NCI-H446 (cell line): ENCODE results near the gene CAMKMT.

Experiments used
- DNase-seq, 2 experiments: peaks; one replicate each; lab custom pipeline; 2025; lab: John Stamatoyannopoulos, UW

CAMKMT gene

DNA sequence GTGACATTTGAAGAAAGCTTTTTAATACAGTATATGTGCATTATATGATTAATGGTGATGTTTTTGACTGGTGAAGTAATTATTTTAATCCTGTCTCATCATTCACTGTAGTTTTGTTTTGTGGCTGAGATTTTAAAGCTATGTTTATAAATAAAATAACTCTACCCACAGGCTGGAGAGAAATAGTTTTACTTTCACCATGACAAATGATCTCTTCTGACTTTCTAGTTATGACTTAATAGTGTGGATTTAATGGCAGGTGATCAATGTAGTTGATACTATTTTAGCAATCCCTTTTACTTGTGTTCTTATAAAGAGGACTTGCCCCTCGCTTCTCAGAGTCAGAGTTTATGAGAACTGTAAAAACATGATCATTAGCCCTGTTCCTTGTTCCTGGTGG, 290.2 kb downstream of the CAMKMT start:
- no peak for DNase-seq

DNA sequence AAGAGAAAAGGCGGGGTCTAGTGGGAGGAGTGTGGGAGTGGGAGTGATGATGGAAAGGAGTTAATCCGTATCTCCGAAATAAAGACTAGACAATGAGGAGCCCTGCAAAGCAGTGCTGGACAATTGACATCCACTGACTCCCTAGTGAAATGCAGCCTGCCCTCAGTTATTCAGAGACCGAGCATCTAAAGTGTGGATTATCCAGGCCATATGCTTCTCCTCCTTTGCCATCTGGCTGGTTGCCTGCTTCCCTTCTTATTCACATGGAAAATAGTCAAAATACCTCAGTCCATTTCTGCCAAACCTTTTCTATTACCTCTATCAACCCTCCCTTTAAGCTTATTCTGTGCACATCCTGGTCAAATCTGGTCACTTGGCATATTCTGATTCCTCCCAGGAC, 291.0 kb downstream of the CAMKMT start:
- peak; percentile 2 to 47 for DNase-seq

DNA sequence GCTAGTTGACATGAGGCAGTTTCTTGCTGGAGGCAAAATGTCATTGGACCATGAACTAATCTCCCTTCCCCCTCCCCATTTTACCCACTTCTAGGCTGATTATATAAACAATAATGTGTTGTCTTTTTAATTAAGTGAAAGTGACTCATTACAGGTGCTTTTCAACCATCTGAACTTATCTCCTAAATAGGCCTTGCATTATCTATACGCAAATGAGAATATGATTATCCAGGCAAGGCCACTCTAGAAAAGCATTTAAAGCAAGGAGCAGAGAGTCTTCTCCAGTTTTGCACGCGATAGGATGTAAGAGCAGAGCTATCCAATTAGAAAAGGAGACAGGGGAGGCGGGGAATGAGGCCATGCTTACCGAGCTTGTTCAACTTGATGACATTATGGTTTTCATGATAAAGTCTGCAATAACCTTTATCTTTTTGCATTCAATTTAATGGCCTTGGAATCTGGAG, 293.7 kb downstream of the CAMKMT start:
- no peak for DNase-seq

DNA sequence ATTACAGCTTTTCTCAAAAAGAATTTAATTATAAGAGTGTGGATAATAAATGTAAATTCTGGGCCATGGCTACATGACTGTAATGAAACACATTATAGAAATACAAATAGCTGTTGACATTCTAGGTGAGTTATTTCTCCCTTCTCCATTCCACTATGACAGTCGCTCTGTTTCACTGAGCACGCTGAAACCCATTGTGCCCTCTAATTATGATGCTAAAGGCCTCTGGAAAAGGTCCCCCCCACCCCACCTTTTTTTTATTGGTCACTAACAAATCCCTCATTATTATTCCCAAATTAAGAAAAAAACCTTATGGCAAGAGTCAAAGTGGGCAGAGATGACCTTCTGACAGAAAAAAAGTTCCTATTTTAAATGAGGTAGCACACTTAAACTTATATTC, 294.7 kb downstream of the CAMKMT start:
- no peak for DNase-seq

DNA sequence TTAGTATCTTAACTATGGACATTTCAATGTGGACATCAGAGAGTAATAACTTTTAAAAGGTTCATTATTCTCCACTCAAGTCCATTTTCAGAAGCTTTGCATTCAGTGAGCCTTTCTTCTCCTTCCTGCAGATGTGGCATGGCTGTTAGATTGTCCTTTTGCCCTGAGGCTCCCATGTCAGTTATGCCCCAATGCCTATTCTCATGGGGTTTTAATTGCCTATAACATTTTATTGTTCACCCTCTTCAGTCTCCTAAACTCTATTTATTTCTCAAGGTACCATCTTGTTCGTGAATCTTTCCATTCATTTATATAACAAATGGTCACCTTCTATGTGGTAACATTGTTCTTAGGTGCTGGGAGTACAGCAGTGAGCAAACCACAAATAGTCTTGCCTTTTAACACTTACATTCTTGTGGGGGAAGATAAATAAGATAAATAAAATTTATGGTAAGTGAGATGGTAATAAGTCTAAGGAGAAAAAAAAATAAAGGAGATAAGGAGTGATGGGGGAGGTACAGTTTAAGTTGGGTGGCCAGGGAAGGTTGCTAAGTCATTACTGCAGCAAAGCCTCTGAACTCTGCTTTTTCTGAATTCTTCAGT, 301.8 kb downstream of the CAMKMT start:
- no peak for DNase-seq

DNA sequence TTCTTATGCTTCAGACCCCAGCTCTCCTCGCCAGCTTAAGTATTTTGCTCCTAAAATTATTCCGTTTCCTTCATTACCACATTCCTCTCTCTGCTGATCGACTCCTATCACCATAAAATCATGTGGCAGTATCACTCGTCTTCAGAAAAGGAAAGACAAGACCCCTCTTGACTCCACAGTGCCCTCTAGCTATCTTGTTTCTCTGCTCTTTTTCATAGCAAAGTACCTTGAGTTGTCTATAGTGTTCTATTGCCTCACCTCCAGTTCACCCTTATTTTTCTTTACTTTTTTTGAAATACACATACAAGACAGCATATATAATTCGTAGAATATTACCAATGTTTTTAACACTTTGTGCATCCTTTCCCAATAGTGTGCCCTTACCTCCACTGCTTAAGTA, 306.6 kb downstream of the CAMKMT start:
- DNase-seq: peak in 1 of 2 experiments; percentile 2

GRCh38 chr2:44671276-44671675, 309.5 kb downstream of the CAMKMT start:
- no peak for DNase-seq

DNA sequence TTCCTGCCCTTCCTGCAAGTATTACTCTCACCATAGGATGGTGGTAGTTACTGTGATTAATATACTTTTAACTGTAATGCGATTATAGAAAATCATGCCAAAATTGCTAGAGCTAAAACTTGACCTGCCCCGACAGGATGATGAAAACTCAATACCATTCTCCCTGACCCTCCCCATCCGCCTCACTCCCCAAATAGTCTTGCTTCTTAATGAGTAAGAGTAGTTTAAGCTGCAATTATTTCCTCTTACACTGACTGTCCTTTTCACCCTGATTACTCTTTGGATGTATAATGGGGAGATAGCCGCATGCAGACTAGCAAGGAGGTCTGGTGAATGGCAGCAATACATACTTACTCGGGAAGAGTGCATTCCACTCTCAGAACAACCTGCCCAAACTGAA, 310.2 kb downstream of the CAMKMT start:
- no peak for DNase-seq

DNA sequence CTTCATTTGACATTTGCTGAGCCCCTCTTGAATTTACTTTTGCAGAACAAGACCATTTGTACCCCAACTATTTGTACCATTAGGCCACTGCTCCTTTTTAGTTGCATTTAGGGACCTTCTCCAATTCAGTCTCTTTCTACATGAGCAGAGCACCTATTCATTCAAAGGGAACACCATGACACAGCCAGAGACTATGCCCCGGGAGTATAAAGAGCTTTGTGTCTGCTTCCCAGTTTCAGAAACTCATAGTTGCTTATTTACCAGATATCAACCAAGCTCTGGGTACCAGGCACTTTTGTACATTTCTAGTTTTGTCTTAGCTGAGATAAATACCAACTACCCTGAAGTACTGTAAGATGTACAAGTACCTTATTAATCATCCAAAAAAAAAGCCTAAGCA, 310.7 kb downstream of the CAMKMT start:
- no peak for DNase-seq

- DNase-seq: no peak
These were observed 312.9 kb downstream of the CAMKMT start for GRCh38 chr2:44674473-44675284.

- no peak for DNase-seq
These were observed 314.6 kb downstream of the CAMKMT start for GRCh38 chr2:44676379-44676778.

GRCh38 chr2:44679584-44679983, 317.8 kb downstream of the CAMKMT start:
- no peak for DNase-seq

DNA sequence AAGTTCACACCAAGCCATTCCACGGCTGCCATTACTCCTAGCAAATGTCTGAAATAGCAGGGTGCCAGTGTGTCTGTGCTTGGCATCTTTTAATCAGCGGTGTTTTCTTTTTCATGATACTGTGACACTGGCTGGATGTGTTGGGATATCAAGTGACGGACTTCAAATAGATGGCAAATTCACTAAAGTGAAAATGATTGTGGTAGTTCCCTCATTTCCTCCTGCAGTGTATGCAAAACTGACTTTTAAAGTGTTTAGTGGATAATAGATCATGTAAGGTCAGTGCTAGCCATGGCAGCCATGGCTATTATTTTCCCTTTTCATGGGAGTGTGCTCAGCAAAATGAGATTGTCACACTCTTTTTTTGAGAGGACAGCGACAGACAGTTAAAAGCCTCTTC, 318.2 kb downstream of the CAMKMT start:
- DNase-seq: no peak

DNA sequence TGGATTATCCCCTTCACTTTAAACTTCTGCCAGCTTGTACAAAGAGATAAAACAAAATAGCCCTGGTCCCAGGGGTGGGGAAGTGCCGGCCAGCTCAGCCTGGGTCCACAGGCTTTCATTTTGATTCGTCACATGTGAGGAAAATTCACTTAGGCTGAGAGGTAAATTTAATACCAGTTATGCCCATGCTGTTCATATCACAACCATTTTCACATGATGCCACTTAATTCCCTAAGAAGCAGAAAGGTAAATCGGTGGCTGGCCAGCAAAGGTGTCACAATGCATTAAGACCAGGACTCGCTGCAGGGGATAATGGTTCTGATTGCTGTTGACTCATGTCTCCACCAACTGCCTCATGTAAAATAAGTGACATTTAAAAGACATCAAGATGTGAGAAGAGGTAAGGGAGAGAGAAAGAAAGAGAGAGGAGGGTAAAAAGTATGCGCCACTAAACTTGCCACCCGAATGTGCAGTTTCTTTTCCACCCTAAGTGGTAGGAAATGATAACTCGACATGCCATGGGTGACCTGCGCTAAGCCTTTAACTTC, 318.8 kb downstream of the CAMKMT start:
- no peak for DNase-seq

DNA sequence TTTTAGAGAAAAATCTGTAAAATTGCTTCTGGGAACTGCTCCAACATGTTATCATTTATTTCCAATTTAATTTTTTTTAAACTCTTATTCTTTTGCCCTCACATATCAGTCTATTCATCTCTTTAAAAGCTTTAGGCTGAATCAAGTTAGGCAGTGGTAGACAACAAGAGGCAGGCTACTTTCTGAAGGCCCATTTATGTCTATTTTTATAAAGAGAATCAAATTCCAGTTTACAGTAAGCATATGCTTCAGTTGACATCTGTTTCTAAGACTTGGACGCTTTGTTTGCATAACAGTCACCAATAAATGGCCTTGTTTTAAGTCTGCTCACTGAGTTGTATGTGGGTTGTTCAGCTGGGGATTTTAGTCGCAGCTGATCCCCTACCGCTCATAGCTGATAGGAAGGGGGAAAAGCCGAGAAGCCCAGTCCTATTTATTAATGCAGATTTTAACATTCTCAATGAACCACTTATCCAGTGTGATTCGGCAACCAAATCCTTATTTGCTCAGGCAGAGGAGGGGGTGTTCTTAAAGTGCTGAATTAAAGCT, 319.3 kb downstream of the CAMKMT start:
- peak in 1 of 2 experiments; percentile 7 for DNase-seq

DNA sequence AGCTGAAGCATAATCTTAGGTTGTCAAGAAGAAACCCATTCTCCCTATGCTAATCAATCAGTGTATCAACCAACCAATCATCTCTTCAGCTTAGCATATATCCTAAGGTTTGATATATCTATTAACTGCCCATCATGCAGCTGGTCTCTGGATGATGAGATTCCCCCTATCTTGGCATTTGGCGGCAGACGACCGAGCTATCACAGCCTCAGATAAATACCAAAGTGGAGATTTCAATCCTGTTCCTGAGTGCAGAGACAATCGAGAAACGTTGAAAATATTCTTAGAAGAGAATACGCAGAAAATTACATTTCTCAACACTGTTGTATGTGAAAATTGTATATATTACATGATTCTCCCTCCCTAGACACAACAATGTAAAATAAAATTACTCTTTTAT, 320.7 kb downstream of the CAMKMT start:
- DNase-seq: no peak

- DNase-seq: no peak
These were observed 322.8 kb downstream of the CAMKMT start for GRCh38 chr2:44684559-44684958.

- DNase-seq: no peak
These were observed 324.8 kb downstream of the CAMKMT start for GRCh38 chr2:44686561-44686960.

GRCh38 chr2:44687686-44688455, 326.1 kb downstream of the CAMKMT start:
- no peak for DNase-seq

DNA sequence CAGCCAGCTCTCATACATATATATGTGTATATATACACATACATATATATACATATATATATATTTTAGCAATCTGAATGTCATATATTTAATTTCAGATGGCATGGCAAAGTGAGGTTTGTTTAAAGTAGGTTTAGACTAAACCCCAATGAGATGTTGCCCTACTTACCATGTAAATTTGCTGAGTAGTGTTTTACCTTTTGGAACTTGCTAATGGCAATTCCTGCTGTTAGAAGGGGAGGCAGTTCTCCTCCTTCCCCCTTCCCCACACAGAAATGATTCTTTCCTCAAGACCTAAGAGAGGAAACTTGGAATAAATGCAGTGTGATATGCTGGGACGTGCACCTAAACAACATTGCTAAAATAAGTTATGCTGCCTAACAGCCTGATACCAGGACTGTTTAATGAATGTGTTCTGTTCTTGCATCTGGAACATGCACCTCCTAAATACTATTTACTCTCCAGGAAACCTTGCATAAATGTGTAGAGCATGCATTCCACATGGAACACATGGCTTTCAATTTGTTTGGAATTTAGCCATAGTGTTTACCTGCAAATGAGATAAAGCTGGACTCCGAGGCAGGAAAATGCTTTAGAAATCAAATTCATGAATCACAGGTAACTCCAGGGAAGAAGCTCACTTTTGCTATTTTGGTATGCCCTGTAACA, 326.8 kb downstream of the CAMKMT start:
- DNase-seq: no peak

DNA sequence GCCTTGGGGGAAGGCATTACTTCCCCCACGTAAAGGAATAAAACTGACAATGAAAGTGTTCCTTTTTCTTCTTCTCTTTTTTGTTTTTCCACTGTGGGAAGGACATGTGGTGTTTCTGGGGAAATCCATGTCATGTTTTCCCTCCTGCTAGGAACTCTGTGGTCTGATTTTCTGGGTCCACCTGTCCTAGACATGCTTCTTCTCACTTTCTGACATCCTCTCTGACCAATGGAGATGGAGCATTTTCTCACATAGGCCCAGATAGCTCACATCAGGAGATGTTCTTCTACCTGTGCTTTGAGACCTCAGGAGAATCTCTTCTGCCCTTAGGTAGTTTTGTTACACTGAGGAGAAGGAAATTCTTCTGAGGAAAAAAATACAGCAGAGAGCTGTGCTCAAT, 327.8 kb downstream of the CAMKMT start:
- no peak for DNase-seq
